Right atrium auricular region (tissue), 2 donors: Measurements from ENCODE around the gene MGAT4B. TPM values are rescaled to one million over a fixed set of nuclear protein-coding genes. Genes with fewer than 3 reads are reported as not detected.
"Not testable (repeated sequence)": the region's sequence is repeated elsewhere in the genome, so short reads cannot be mapped to it uniquely, and the experiment has no call there.

Experiments
- DNase-seq: peaks from one replicate; pipeline ENCODE4 v3.0.0-alpha.2; 2019; ENCODE audit warnings: low spot score
- H3K27ac ChIP-seq, 2 donors: fragments of 200-600 bp; sonication (generic); 1 replicate in 1 of 2; 2 replicates in 1 of 2; pipeline ENCODE4 v1.5.1; 2016 to 2019
- H3K27me3 ChIP-seq, 2 donors: fragments of 200-600 bp; sonication (generic); one replicate each; pipeline versions ENCODE4 v1.5.1 to v1.6.0; 2017 to 2019
- H3K36me3 ChIP-seq: fragments of 200-600 bp; sonication (generic); one replicate; pipeline ENCODE4 v1.5.1; 2016
- H3K4me1 ChIP-seq, 2 donors: fragments of 200-600 bp; sonication (generic); one replicate each; pipeline versions ENCODE4 v1.5.1 to v1.6.0; 2017 to 2019
- H3K4me3 ChIP-seq, 2 donors: fragments of 200-600 bp; sonication (generic); 1 replicate in 1 of 2; 2 replicates in 1 of 2; pipeline ENCODE4 v1.5.1; 2017 to 2019; ENCODE audit warnings: mild to moderate bottlenecking in 1 of 2, moderate library complexity in 1 of 2
- H3K9me3 ChIP-seq, 2 donors: fragments of 200-600 bp; sonication (generic); one replicate each; pipeline ENCODE4 v1.5.1; 2019
- CTCF ChIP-seq, 2 donors: fragments of 200-600 bp; sonication (generic); IDR thresholded peaks; one replicate each; pipeline ENCODE4 v1.5.1; 2019; ENCODE audit warnings: antibody characterized with exemption in 2 of 2
- total RNA-seq, 2 donors: library from RNA; depleted of rRNA; stranded (reverse); fragments of >200 nt; gene quantifications; one replicate each; pipeline ENCODE4 v1.1.0, GENCODE V29; 2016

Gene MGAT4B
- total RNA-seq, 2 donors from 2014 or later: 71.7 to 77.1 TPM

GRCh38 chr5:179792612-179793467 is 13.8 kb downstream of the MGAT4B start:
- no peak for TF ChIP-seq CTCF (IDR thresholded peaks at IDR 0.05)
- H3K4me3 ChIP-seq: peak overlapping the region in 1 of 2 donors; percentile 64
- H3K36me3 ChIP-seq: peaks cover 8% of the 10 kb centered on the region
- no peaks in the 10 kb centered on the region for H3K27me3 ChIP-seq
- peak overlapping the region; percentile 64 to 78 for H3K27ac ChIP-seq
- no peak for DNase-seq
- H3K4me1 ChIP-seq: peaks cover 0 to 56% of the 10 kb centered on the region in 2 donors
- H3K9me3 ChIP-seq: no peaks in the 10 kb centered on the region

GRCh38 chr5:179791881-179792611 is 14.6 kb downstream of the MGAT4B start:
- Histone ChIP-seq H3K4me3 (no peak overlapping the region), H3K36me3 (peaks cover under 1% of the 10 kb centered on the region), H3K27ac (peak overlapping the region; percentile 64 to 78), H3K27me3 (no peaks in the 10 kb centered on the region), H3K4me1 (peaks cover 0 to 55% of the 10 kb centered on the region in 2 donors), H3K9me3 (no peaks in the 10 kb centered on the region)
- no peak for TF ChIP-seq CTCF (IDR thresholded peaks at IDR 0.05)
- DNase-seq: no peak

- H3K27ac ChIP-seq, H3K9me3 ChIP-seq, H3K36me3 ChIP-seq, H3K4me3 ChIP-seq, H3K27me3 ChIP-seq, DNase-seq: not testable (repeated sequence)
- H3K4me1 ChIP-seq: peaks cover 0 to 32% of the 10 kb centered on the region in 2 donors
These were observed 17.4 kb downstream of the MGAT4B start for GRCh38 chr5:179789278-179789677.

GRCh38 chr5:179788193-179788854 is 18.3 kb downstream of the MGAT4B start:
- peaks cover 0 to 22% of the 10 kb centered on the region in 2 donors for H3K4me1 ChIP-seq
- no peak for TF ChIP-seq CTCF (IDR thresholded peaks at IDR 0.05)
- H3K27ac ChIP-seq: no peak overlapping the region
- no peaks in the 10 kb centered on the region for H3K9me3 ChIP-seq
- H3K4me3 ChIP-seq: no peak overlapping the region
- no peak for DNase-seq
- H3K36me3 ChIP-seq: no peaks in the 10 kb centered on the region
- no peaks in the 10 kb centered on the region for H3K27me3 ChIP-seq

- H3K27ac ChIP-seq: no peak overlapping the region
- no peak for TF ChIP-seq CTCF (IDR thresholded peaks at IDR 0.05)
- no peaks in the 10 kb centered on the region for H3K9me3 ChIP-seq
- no peak for DNase-seq
- no peaks in the 10 kb centered on the region for H3K27me3 ChIP-seq
- no peaks in the 10 kb centered on the region for H3K36me3 ChIP-seq
- peaks cover 0 to 7% of the 10 kb centered on the region in 2 donors for H3K4me1 ChIP-seq
- no peak overlapping the region for H3K4me3 ChIP-seq
These were observed 19.8 kb downstream of the MGAT4B start for GRCh38 chr5:179786861-179787260.

- Histone ChIP-seq H3K27ac (no peak overlapping the region), H3K4me3 (no peak overlapping the region)
- DNase-seq: no peak
These were observed 23.5 kb downstream of the MGAT4B start for GRCh38 chr5:179783128-179783527.

More at GRCh38 chr5:179783128-179783527, 23.5 kb downstream of the MGAT4B start:
- H3K4me1 ChIP-seq: no peaks in the 10 kb centered on the region
- no peak for TF ChIP-seq CTCF (IDR thresholded peaks at IDR 0.05)
- H3K9me3 ChIP-seq: no peaks in the 10 kb centered on the region
- no peaks in the 10 kb centered on the region for H3K27me3 ChIP-seq
- peaks cover 8% of the 10 kb centered on the region for H3K36me3 ChIP-seq
